ENCODE data around the gene CNOT6. TPM values are rescaled to one million over a fixed set of nuclear protein-coding genes. Genes with fewer than 3 reads are reported as not detected.
"Not testable (repeated sequence)": the region's sequence is repeated elsewhere in the genome, so short reads cannot be mapped to it uniquely, and the experiment has no call there.

CNOT6 gene
- total RNA-seq, 1 experiment from 2014 or later: 10.6 TPM

DNA sequence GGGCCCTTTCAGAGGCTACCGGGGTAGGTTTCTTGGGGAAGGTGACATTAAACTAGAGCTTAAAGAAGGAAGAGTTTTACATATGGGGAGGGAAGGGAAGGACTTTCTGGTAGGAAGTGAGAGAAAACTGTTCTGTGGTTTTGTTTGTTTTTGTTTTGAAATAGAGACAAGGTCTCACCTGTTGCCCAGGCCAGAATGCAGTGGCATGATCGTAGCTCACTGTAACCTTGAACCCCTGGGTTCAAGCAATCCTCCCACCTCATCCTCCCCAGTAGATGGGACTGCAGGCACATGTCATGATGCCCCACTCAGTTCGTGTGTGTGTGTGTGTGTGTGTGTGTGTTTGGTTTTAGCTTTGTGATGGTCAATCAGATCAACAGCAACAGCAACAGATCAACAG lies 37.4 kb upstream of the CNOT6 start:
- intact Hi-C loops (cut with micrococcal nuclease): no loop called here

DNA sequence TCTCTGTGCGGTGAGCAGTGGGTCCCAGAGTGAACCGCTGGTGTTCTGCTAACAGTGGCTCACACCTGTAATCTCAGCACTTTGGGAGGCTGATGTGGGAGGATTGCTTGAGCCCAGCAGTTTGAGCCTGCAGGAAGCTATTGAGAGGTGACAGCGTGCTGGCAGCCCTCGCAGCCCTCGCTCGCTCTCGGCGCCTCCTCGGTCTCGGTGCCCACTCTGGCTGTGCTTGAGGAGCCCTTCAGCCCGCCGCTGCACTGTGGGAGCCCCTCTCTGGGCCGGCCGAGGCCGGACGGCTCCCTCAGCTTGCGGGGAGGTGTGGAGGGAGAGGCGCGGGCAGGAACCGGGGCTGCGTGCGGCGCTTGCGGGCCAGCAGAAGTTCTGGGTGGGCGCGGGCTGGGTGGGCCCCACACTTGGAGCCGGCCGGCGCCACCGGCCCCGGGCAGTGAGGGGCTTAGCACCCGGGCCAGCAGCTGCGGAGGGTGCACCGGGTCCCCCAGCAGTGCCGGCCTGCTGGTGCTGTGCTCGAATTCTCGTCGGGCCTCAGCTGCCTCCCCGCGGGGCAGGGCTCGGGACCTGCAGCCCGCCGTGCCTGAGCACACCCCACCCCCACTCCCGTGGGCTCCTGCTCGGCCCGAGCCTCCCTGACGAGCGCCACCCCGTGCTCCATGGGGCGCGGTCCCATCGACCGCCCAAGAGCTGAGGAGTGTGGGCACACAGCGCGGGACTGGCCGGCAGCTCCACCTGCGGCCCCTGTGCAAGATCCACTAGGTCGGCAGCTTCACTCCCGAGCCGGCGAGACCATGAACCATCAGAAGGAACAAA lies 35.1 kb upstream of the CNOT6 start:
- H3K9me2 ChIP-seq (replicated peaks; ENCODE audit: low read length); H3K9ac ChIP-seq (ENCODE audit: low read length); H3K4me3 ChIP-seq (ENCODE audit: low read length); H3K9me3 ChIP-seq (ENCODE audit: low read length); H2AFZ ChIP-seq (ENCODE audit: low read length); H3K4me1 ChIP-seq (ENCODE audit: insufficient read depth, low read length); H3F3A ChIP-seq (ENCODE audit: low read length, unreplicated experiment); POLR2A ChIA-PET (ENCODE audit: unreplicated experiment); ATAC-seq; H3K27ac ChIP-seq (ENCODE audit: low read length); BruUV-seq (replicated peaks); DNase-seq; CTCF ChIA-PET; H4K20me1 ChIP-seq (ENCODE audit: low read length); H3K27me3 ChIP-seq (ENCODE audit: low read length); intact Hi-C loops (cut with micrococcal nuclease); H3K4me2 ChIP-seq (ENCODE audit: low read length); H3K36me3 ChIP-seq (ENCODE audit: low read depth, low read length); H3K79me2 ChIP-seq (ENCODE audit: low read length): not testable (repeated sequence)

More for the DNA sequence above, 37.4 kb upstream of the CNOT6 start:
- Histone ChIP-seq H3K27me3 (ENCODE audit: low read length) (no peaks in the 10 kb centered on the region), H2AFZ (ENCODE audit: low read length) (no peak overlapping the region), H3K9me2 (replicated peaks; ENCODE audit: low read length) (no peaks in the 10 kb centered on the region), H3K4me2 (ENCODE audit: low read length) (no peak overlapping the region), H3K9me3 (ENCODE audit: low read length) (no peaks in the 10 kb centered on the region), H3K4me3 (ENCODE audit: low read length) (no peak overlapping the region), H3K4me1 (ENCODE audit: insufficient read depth, low read length) (no peaks in the 10 kb centered on the region), H3K36me3 (ENCODE audit: low read depth, low read length) (no peaks in the 10 kb centered on the region), H4K20me1 (ENCODE audit: low read length) (no peaks in the 10 kb centered on the region), H3F3A (ENCODE audit: low read length, unreplicated experiment) (no peaks in the 10 kb centered on the region), H3K9ac (ENCODE audit: low read length) (no peak overlapping the region), H3K79me2 (ENCODE audit: low read length) (no peaks in the 10 kb centered on the region), H3K27ac (ENCODE audit: low read length) (no peak overlapping the region)
- TF ChIP-seq, protein P1, sequence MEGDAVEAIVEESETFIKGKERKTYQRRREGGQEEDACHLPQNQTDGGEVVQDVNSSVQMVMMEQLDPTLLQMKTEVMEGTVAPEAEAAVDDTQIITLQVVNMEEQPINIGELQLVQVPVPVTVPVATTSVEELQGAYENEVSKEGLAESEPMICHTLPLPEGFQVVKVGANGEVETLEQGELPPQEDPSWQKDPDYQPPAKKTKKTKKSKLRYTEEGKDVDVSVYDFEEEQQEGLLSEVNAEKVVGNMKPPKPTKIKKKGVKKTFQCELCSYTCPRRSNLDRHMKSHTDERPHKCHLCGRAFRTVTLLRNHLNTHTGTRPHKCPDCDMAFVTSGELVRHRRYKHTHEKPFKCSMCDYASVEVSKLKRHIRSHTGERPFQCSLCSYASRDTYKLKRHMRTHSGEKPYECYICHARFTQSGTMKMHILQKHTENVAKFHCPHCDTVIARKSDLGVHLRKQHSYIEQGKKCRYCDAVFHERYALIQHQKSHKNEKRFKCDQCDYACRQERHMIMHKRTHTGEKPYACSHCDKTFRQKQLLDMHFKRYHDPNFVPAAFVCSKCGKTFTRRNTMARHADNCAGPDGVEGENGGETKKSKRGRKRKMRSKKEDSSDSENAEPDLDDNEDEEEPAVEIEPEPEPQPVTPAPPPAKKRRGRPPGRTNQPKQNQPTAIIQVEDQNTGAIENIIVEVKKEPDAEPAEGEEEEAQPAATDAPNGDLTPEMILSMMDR (conservative IDR thresholded peaks at IDR 0.05; ENCODE audit: low read depth, low read length): no peak
- no peak for TF ChIP-seq EZH2 (IDR thresholded peaks at IDR 0.05; ENCODE audit: low read length, unreplicated experiment)
- no peak for TF ChIP-seq EZH2phosphoT487 (IDR thresholded peaks at IDR 0.05; ENCODE audit: borderline replicate concordance, low read length)
- no peak for ATAC-seq
- POLR2A ChIA-PET (ENCODE audit: unreplicated experiment): no interaction called here
- no peak for DNase-seq
- CTCF ChIA-PET: no interaction called here
- no TSS peak for BruUV-seq (replicated peaks)

DNA sequence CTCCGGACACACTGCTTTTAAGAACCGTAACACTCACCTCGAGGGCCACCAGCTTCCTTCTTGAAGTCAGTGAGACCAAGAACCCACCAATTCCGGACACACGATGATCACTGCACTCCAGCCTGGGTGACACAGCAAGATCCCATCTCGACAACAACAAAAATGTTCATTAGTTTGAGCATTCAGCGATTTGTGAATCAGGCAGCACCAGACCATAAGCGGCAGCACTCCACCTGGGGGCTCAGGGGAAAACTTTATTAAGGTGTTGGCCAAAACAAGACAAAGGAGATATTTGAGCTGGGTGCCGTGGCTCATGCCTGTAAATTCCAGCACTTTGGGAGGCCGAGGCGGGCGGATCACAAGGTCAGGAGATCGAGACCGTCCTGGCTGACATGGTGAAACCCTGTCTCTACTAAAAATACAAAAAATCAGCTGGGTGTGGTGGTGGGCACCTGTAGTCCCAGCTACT lies 34.5 kb upstream of the CNOT6 start:
- BruUV-seq (replicated peaks); H3K79me2 ChIP-seq (ENCODE audit: low read length); H3K4me1 ChIP-seq (ENCODE audit: insufficient read depth, low read length); POLR2A ChIA-PET (ENCODE audit: unreplicated experiment); H3K9me3 ChIP-seq (ENCODE audit: low read length); H3K27me3 ChIP-seq (ENCODE audit: low read length); CTCF ChIA-PET; H3K9me2 ChIP-seq (replicated peaks; ENCODE audit: low read length); H2AFZ ChIP-seq (ENCODE audit: low read length); DNase-seq; H3K27ac ChIP-seq (ENCODE audit: low read length); H3K4me3 ChIP-seq (ENCODE audit: low read length); H3F3A ChIP-seq (ENCODE audit: low read length, unreplicated experiment); H4K20me1 ChIP-seq (ENCODE audit: low read length); intact Hi-C loops (cut with micrococcal nuclease); H3K36me3 ChIP-seq (ENCODE audit: low read depth, low read length); H3K4me2 ChIP-seq (ENCODE audit: low read length); H3K9ac ChIP-seq (ENCODE audit: low read length); ATAC-seq: not testable (repeated sequence)

DNA sequence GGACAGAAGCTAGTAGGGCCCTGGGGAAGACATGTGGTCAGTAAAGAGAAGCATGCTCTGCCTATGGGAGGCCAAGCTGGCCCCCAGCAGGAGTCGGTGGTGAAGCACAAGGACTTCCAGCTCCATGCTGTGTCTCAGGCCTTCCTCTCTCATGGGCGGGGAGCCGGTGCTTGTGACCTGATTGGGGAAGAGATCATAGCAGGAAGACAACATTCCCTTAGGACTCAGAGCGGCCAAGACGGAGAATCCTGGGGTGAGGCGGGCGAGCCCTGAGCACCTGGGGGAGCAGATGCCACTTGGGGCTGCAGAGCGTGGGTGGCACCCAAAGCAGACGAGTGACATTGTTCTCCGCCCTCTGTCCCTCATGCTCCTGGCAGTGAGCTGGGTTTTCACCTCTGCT lies 33.3 kb upstream of the CNOT6 start:
- CTCF ChIA-PET: no interaction called here
- H3K4me1 ChIP-seq (ENCODE audit: insufficient read depth, low read length): no peaks in the 10 kb centered on the region
- no peaks in the 10 kb centered on the region for H3K79me2 ChIP-seq (ENCODE audit: low read length)
- no peak overlapping the region for H3K4me2 ChIP-seq (ENCODE audit: low read length)
- no peak overlapping the region for H2AFZ ChIP-seq (ENCODE audit: low read length)
- no peak for DNase-seq
- ATAC-seq: no peak
- H3K27me3 ChIP-seq (ENCODE audit: low read length): no peaks in the 10 kb centered on the region
- intact Hi-C loops (cut with micrococcal nuclease): no loop called here
- TF ChIP-seq, protein P1 (conservative IDR thresholded peaks at IDR 0.05; ENCODE audit: low read depth, low read length): no peak
- TF ChIP-seq EZH2phosphoT487 (IDR thresholded peaks at IDR 0.05; ENCODE audit: borderline replicate concordance, low read length): no peak
- TF ChIP-seq EZH2 (IDR thresholded peaks at IDR 0.05; ENCODE audit: low read length, unreplicated experiment): no peak
- no TSS peak for BruUV-seq (replicated peaks)
- POLR2A ChIA-PET (ENCODE audit: unreplicated experiment): no interaction called here
- H3K9me3 ChIP-seq (ENCODE audit: low read length): no peaks in the 10 kb centered on the region
- no peaks in the 10 kb centered on the region for H3K36me3 ChIP-seq (ENCODE audit: low read depth, low read length)
- H3K9me2 ChIP-seq (replicated peaks; ENCODE audit: low read length): no peaks in the 10 kb centered on the region
- no peak overlapping the region for H3K4me3 ChIP-seq (ENCODE audit: low read length)
- H3K9ac ChIP-seq (ENCODE audit: low read length): no peak overlapping the region
- no peaks in the 10 kb centered on the region for H4K20me1 ChIP-seq (ENCODE audit: low read length)
- no peaks in the 10 kb centered on the region for H3F3A ChIP-seq (ENCODE audit: low read length, unreplicated experiment)
- H3K27ac ChIP-seq (ENCODE audit: low read length): no peak overlapping the region

Measured in PC-3 (cell line).